OCI-M2 (cell line): ENCODE measurements around the gene ADAMTS18.

ENCODE experiments used
- DNase-seq: peaks from one replicate; lab custom pipeline; 2025; ENCODE audit not compliant: unreplicated experiment; lab: John Stamatoyannopoulos, UW

The ADAMTS18 gene

GRCh38 chr16:77435272-77435820 lies 512 bp upstream of the ADAMTS18 start:
- no peak for DNase-seq

- no peak for DNase-seq
Measured at GRCh38 chr16:77434022-77434529, 758 bp downstream of the ADAMTS18 start.

- no peak for DNase-seq
Measured at GRCh38 chr16:77433146-77433545, 1.7 kb downstream of the ADAMTS18 start.

GRCh38 chr16:77432264-77432663 lies 2.6 kb downstream of the ADAMTS18 start:
- DNase-seq, result no peak

GRCh38 chr16:77430787-77431585 lies 3.8 kb downstream of the ADAMTS18 start:
- DNase-seq, result no peak

GRCh38 chr16:77430360-77430759 lies 4.5 kb downstream of the ADAMTS18 start:
- no peak for DNase-seq

GRCh38 chr16:77424871-77425604 lies 9.8 kb downstream of the ADAMTS18 start:
- no peak for DNase-seq

- no peak for DNase-seq
Measured at GRCh38 chr16:77422196-77422784, 12.5 kb downstream of the ADAMTS18 start.

GRCh38 chr16:77416939-77417480 lies 17.8 kb downstream of the ADAMTS18 start:
- no peak for DNase-seq

GRCh38 chr16:77414752-77415231 lies 20.0 kb downstream of the ADAMTS18 start:
- DNase-seq, result no peak

- DNase-seq, result no peak
Measured at GRCh38 chr16:77410449-77410848, 24.4 kb downstream of the ADAMTS18 start.

- DNase-seq, result no peak
Measured at GRCh38 chr16:77409311-77409710, 25.5 kb downstream of the ADAMTS18 start.

- DNase-seq, result no peak
Measured at GRCh38 chr16:77408607-77409006, 26.2 kb downstream of the ADAMTS18 start.

- DNase-seq, result no peak
Measured at GRCh38 chr16:77406680-77407079, 28.2 kb downstream of the ADAMTS18 start.

- DNase-seq, result no peak
Measured at GRCh38 chr16:77404775-77405174, 30.1 kb downstream of the ADAMTS18 start.

GRCh38 chr16:77403732-77404131 lies 31.1 kb downstream of the ADAMTS18 start:
- DNase-seq, result no peak

- DNase-seq, result no peak
Measured at GRCh38 chr16:77402672-77403071, 32.2 kb downstream of the ADAMTS18 start.

GRCh38 chr16:77402118-77402517 lies 32.7 kb downstream of the ADAMTS18 start:
- DNase-seq, result no peak

- no peak for DNase-seq
Measured at GRCh38 chr16:77399546-77399945, 35.3 kb downstream of the ADAMTS18 start.

- DNase-seq, result no peak
Measured at GRCh38 chr16:77399066-77399465, 35.8 kb downstream of the ADAMTS18 start.

GRCh38 chr16:77398495-77398894 lies 36.3 kb downstream of the ADAMTS18 start:
- DNase-seq, result no peak
